ENCODE data around the gene ST3GAL4.

ST3GAL4 gene

DNA sequence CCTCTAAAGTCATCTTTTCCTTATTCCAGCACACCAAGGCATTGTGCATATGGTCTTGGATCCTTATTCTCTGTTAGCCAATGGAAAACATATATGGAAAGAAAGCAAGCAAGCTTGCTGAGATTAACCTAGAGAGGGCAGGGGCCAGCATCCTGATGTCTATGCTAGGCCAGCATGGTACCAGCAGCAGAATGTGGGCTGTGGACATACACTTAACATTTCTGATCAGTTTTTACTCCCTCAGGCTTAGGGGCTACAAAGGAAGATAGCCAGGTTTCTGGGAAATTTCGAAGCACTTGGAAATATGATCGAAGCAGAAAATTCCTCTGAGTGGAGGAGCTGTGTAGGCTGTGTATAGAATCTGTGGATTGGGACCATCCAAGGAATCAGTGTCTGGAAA, 67.0 kb downstream of the ST3GAL4 start:
- DNase-seq (ENCODE audit: low read depth, low spot score), result no peak

DNA sequence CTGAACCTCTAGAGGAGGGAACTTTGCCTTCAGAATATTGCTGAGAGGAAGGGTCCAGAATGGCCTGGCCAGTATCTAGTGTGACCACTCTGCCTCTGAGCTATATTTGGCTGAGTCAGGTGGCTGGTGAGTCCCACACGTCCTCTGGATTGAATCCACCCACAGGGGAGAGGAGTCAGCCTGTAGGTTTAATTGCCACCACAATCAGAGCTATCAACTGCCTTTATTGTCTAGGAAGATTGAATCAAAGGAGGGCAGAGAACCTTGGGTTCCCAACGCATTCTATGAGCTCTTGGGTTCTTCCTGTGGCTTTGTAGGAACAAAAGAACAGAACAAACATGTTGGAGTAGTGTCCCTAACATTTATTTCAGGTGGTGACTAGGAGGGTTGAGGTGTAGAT, 67.7 kb downstream of the ST3GAL4 start:
- DNase-seq (ENCODE audit: low read depth, low spot score), result no peak

DNA sequence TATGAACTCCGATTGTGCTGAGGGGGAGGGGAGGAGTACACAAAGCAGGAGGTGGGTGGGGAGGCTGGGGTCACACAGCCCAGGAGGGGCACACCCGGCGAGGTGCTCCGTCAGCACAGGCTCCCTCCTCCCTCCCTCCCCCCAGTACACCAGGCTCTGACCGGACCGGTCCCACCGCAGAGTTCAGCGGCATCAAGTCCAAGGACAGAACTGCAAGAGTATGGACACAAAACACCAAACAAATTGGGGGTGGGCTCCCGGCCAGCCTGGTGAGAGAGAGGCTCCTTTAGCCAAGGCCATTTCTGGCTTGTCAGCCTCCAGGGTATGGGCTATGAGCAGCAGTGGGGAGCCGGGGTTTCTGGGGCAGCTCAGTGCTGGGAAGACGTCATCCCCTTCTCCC, 68.3 kb downstream of the ST3GAL4 start:
- DNase-seq (ENCODE audit: low read depth, low spot score), result no peak

DNA sequence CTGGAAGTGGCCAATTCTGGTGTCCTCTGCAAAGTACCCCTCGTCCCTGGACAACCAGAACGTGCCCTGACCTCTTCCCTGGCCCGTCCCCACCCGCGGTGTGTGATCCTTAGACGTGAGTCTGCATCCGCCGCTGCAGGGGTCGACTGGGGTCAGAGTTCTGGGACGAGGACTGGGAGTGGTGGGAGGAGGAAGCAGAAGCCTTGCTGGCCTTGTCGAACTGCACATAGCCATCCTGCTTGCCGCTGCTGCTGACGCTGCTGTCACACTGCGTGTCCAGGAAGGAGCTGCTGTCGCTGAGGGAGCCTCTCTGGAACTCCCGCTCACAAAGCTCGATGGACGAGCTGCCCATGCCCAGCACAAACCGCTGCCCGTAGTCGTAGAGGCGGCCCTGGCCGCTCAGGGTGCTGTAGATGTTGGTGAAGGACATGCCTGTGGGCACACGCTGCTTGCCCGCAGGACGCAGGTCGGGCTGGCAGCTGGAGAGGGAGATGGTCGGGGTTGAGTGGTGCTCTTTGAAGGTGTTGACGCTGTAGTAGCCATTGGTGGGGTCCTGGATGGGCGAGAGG, 69.1 kb downstream of the ST3GAL4 start:
- DNase-seq (ENCODE audit: low read depth, low spot score), result no peak

DNA sequence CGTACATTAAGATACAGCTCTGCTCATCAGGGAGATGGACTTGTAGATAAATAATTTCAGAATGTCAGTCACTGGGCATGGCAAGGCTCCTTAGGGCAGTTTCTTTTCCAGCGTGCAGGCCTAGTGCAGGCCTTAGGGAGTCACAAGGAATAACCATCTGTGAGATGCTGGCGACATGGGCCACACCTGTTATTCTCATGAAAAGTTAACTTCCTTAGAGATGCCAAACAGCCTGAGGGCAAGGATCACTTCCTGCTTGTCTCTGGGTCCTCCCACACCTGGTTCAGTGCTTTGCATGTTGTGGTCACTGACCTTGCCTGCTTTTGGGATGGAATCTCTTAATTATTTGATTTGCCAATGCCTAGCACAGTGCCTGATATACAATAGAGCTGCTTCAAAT, 70.6 kb downstream of the ST3GAL4 start:
- no peak for DNase-seq (ENCODE audit: low read depth, low spot score)

DNA sequence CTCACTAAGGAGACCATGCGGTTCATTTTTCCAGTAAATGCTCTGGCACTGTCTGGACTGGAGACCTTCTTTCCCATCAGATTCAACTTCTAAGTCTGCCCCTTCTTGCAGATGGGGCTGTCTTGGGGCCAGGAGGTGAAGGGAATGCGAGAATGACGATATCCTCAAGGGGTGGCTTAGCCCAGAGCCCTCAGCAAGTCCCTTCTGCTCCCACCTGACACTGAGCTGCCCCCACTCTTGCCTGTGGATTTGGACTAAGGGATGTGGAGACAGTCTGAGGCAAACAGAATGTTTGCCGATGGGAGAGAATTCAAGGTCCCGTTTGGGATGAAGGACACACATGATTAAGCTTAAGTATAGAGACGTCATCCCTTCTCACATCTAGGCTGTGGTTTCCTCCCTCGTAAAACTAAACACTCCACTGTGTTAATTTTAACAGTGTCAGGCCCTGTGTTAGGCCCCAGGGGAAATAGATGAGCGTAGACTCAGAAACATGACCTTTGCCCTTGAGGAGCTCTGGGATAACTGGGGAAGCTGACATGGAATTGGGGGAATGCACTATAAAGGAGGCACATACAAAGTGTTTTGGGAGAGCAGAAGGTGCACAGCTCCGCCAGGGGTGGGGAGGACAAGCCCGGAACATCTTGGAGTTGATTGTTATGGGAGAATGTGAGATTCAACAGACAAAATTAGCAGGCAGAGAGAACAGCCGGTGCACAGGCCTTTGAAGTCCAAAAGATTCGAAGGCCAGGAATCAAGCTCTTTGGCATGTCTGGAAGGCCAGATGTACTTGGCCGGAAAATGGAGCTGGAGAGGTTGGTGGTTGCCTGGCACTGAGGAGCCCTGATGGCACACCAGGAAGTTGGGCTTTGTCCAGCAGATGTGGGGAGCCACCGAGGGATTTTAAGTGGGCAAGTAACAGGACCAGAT, 71.6 kb downstream of the ST3GAL4 start:
- DNase-seq (ENCODE audit: low read depth, low spot score), result no peak

DNA sequence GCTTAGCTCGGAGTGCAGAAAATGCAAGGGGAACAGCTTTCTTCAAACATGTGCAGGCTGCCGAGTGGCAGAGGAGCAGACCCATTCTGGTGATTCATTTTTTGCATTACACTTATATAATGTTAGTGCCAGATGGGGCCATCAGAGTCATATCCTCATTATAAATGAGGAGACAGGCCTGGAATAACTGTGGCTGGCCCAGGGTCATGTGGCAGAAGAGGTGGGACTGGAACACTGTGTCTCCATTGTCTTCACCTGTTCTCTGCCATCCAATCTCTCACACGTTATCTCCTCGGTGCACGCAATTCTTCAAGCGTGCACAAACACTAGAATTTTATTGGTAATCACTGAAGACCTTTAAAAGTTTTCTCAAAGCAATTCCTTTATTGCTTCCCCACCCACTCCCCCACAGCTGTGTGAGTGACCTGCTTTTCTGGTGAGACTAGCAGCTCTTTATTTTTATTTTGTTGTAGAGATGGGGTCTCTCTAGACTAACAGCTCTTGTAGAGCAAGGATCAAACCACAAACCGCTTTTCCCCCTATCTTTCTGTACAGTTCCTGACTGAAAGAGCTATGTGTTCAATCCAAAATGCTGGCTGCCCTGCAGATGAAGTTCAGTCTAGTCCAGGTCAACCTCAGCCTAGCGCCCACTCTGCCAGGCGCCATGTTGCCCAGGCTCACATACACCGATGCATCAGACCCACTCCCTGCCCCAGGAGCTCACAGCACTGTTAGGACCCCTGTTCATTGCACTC, 75.3 kb downstream of the ST3GAL4 start:
- DNase-seq (ENCODE audit: low read depth, low spot score), result no peak

DNA sequence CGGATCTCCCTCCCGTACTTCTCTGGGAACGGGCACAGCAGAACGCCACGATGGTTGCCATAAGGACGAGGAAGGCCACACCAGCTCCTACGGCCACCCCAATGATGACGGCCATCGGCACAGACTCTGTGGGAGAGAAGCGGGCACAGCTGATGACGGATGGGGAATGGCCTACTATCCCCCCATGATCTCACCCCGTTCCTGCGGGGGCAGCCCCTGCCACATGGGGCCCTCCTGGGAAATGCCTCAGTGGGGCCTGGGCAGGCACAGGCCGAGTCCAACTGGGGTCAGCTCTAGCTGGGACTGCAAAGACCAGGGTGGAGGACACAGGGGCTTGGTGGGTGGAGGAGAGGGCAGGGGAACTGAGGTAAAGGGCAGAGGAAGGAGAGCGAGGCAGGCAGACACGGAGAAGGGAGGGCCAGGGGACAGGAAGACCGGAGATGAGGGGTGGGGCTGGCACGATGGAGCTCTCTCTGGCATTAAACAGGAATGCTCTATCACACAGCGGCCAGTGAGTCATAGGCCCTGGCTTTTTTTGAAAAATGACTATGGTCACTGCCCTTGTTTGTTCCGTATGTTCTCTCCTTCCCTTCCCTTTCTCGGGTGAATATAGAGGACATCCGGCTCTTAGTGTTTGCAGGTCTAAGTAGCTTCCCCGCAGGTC, 76.0 kb downstream of the ST3GAL4 start:
- DNase-seq (ENCODE audit: low read depth, low spot score), result no peak

DNA sequence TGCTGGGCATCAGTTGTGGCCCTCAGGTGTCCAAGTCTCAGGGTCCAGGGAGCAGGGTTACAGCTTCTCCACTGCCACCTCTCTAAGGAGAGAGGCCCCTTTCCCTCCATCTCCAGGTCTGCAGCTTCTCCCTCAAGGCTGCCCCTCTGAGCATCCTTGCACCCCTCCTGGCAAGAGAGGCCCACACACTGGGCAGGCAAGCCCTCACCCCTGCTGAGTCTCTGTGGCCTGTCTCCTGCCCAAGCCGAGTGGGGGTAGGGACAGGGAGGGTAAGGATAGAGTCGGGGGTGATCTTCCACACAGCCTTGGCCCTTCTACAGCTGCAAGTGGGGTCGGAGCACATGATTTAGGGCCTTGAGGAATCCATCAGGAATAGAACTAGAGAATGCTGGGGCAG, 76.6 kb downstream of the ST3GAL4 start:
- DNase-seq (ENCODE audit: low read depth, low spot score), result no peak

DNA sequence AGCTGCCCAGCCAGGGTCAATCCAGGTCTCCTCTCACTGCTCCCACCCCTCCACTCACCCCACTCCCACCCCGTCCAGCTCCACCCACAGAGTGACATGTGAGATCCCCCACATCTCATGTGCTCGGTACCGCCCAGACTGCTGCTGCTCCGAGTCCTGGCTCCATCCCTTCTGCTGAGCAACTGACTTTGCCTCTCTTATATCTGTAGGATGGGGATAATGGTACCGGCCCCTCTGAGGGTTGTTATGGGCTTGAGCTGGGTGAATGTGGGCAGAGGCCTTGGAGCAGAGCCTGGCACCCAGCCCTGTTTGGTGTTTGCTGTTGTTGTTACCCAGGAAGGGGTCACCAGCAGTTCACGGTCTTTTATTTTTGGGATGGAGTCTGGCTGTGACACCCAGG, 77.0 kb downstream of the ST3GAL4 start:
- DNase-seq (ENCODE audit: low read depth, low spot score), result no peak

DNA sequence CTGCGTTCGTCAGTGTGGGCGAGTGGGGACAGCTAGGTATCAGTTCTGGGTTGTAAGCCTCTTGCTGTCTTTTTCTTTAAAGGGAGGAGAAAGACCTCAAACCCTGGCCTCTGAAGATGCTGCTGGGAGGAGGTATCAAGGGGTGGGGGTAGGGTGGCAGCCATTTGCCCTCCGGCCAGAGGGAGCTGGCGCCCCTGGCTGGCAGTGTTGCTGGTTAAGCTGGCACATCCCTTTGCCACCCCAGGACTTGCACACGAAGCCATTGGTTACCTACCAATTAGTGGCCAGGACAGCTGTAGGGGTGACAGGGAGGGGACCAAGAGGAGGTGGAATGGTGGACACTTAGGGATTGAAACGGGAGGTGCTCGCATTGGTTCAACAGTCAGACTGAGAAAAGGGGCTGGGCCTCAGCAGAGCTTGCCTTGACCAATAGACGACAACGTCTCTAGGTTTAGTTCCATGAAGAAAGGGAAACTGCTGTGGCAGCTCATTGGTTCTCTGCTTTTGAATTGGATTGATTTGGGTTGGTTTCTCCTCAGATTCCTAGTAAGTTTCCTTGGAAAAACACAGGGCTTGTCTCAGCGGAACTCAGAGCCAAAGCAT, 77.9 kb downstream of the ST3GAL4 start:
- no peak for DNase-seq (ENCODE audit: low read depth, low spot score)

DNA sequence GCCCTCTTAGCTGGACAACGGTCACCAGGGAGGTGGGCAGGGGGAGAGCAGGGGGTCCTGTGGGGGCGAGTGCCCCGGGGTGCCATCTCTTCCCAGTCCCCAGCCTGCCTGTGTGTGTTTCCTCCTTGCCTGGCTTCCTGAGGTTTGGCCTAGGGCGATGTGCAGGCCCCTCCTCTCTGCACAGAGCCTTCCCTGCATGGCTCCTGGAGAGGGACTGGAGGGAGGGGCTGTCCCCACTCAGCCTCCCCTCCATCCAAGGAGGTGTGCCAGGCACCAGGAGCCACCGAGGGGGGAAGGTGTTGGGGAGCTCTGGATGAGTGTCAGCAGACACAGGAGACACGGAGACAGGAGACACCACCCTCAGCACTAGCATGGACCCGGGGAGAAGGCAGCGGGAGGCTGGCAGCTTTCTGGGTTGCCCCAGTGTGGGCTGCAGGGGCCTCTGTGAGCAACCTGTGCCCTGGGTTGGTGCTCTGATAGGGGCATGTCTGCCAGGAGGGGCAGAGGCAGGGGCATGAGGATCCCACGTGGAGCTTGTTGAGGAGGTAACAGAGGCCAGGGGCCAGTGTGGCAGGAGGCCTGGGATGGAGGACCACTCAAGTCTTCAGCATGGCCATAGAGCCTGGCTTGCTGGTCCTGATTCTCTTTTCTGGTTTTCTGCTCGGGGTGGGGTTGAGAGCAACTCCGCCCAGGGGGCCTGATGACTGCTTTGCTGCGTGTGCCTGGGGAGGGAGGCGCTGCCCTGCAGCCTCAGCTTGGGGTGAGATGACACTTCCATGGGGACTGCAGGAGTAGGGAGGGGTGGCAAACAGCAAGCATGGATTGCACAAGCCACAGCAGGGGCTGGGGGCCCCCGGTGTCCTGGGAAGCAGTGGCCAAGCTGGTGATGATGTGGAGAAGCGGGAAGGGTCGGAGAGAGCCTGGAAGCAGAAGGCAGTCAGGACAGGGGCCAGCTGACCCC, 78.8 kb downstream of the ST3GAL4 start:
- DNase-seq (ENCODE audit: low read depth, low spot score), result no peak

DNA sequence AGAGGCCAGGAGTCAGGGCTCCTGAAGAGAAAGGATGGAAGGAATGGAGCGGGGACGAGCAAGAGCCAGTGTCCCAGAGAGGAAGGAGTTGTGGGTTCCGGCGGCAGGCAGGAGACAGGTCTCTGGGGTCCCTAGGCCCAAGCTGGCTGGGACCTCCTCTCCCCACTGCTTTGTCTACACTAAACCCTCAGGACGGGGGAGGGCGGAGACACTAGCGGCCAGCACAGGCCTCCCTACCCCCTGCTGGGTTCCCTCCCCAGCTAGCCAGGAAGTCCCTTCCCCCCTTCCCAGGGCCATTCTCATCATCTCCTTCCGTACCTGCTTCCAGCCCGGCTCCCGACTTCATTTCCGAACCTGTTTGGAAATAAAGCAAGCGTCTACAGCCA, 79.5 kb downstream of the ST3GAL4 start:
- DNase-seq (ENCODE audit: low read depth, low spot score), result no peak

DNA sequence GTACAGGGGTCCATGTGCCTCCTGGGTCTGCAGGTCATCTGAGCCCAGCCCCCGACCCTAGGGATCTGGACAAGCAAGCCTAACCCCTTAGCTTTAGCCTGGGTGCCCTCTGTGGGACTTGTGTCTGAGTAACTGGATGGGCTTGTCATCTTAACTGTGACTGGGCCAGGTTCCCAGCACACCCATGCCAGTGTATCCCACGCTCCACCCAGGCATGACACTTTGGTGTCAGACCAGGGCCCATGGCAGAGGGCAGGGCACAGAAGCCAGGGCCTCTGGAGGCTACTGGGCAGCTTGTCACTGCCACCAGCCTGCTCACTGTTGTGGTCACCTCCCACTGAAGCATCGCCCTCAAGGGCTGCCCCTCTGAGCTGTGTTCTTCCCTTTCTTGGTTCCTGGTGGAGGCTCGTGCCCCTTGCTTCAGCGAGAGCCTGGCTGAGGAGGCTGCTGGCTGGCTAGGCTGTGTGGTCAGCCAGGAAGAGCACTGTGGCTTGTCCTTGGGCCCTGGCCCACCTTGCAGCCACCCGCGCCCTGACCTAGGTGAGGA, 80.8 kb downstream of the ST3GAL4 start:
- DNase-seq (ENCODE audit: low read depth, low spot score), result no peak

DNA sequence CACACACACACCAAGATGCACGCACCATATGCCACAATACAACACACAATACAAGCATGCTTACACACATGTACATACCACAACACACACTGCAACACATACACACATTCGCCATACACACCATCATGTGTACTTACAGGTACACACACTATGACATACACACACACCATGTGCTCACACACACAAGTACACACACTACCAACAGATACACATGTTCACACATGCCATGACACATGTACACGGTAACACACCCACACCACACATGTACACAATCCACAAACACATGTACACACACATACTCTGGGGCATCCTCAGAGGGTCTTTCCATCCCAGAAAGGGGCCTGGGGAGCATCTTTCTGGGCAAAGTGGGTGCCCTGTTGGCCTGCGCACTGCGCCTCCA, 82.2 kb downstream of the ST3GAL4 start:
- DNase-seq (ENCODE audit: low read depth, low spot score), result no peak

DNA sequence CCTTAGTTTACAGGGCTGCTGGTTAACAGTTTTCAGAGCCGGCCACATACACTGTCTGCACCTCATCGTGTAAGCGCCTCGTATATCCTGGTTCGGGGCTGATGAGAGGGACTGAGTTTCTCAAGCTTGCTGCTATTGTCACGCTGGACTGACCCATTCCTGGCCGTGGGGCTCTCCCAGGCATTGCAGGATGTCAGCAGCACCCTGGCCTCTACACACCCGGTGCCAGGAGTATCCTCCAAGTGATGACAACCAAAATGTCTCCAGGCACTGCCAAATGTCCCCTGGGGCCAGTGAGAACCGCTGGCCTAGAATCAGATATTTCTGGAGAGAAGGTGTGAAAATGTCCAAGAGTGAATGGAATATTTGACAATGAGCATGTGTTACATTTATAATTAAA, 82.8 kb downstream of the ST3GAL4 start:
- no peak for DNase-seq (ENCODE audit: low read depth, low spot score)

DNA sequence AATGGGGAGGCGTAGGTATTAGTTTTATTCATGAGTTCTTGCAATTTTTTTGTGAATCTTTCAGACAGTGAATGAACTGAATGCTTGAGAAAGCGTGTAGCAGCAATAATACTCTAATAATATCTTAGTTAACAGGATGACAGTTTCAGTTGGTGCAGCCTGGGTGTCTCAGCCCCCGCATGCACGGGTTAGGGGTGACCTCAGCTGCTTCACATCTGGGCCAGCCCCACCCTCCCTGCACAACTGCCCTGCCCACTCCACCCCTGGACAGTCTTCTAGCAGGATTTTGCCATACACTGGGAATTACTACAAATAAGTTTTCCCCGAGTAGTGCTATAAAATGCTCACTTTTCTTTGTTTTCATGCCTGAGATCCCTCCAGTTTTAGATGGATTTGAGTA, 83.2 kb downstream of the ST3GAL4 start:
- no peak for DNase-seq (ENCODE audit: low read depth, low spot score)

DNA sequence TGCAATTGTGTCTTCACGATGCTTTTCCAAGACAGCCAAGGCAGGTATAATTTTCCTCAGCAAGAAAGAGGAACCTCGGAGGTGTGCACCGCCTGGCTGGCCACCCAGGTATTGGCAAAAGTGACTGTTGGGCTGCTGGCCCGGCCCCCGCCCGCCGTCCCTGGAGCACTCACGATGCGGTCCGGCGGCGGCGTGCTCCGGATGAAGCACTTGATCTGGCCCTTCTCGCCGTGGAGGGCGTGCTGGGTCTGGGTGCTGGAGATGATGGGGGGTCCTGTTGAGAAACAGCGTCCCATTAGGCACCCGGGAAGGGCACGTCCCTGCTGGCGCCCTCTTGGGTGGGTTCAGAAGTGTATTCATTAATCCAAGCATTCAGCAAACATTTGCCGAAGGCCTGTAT, 84.8 kb downstream of the ST3GAL4 start:
- no peak for DNase-seq (ENCODE audit: low read depth, low spot score)

DNA sequence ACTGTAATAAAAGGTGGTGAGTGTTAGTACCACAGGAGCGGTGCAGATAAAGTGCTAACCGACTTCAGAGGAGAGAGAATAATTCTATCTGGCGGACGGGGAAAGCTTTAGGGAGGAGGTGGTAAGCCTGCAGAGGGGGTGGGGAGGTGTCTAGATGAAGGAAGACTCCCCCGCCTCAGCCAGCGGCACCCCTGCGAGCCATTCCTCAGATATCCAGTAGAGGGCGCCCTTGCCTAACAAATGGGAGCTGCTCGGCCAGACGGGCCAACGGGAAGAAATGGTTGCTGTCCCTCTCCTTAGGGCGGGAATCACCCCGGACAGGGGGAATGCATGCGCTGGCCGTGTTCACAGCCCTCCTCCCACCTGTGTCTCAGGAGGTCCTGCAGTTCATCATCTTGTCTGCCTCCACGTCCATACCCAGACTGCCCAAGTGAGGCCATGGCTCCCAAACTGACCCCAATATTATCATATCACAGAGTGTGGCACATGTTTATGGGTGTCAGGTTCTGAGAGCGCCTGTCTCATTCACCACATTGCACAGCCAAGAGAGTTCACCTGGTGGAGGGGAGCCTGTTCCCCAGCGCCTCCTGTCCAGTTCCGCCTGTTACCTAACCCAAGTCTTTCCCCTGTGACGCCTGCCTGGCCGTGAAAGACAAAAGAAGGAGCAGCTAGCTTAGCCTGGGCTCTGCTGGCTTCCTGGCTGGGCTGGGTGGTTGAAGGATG, 85.5 kb downstream of the ST3GAL4 start:
- DNase-seq (ENCODE audit: low read depth, low spot score), result no peak

DNA sequence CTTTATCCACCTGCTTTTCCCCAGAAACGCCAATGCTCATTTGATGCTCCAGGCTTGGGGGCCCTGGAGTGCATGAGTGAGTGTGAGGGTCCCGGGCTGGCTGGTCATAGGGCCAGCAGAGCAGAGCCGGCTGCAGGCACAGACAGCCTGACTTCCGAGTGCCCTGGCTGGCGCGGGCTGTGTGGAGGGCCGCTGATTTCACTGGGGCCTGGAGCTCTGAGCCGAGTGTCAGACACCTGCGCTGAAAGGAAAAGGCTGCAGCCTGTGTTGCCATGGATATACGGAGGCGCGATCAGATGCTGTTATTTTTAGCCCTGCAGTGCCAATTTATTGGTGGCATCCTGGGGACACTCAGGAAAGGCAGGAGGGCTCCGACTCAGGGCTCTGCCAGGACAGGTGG, 87.6 kb downstream of the ST3GAL4 start:
- DNase-seq (ENCODE audit: low read depth, low spot score), result no peak
